GM03348 (cell line): ENCODE data around the gene ELN.
"Not testable (repeated sequence)": the region's sequence is repeated elsewhere in the genome, so short reads cannot be mapped to it uniquely, and the experiment has no call there.

ENCODE experiments used
- DNase-seq: peaks from one replicate; pipeline ENCODE4 v3.0.0; 2012; ENCODE audit warnings: low spot score

The ELN gene

GRCh38 chr7:74042746-74043522 is 15.0 kb downstream of the ELN start:
- no peak for DNase-seq

GRCh38 chr7:74043523-74043951 is 15.6 kb downstream of the ELN start:
- DNase-seq: no peak

GRCh38 chr7:74044366-74045350 is 16.7 kb downstream of the ELN start:
- DNase-seq: no peak

- not testable (repeated sequence) for DNase-seq
Observed at GRCh38 chr7:74046581-74046980, 18.6 kb downstream of the ELN start.

GRCh38 chr7:74047804-74048380 is 19.9 kb downstream of the ELN start:
- DNase-seq: no peak

- DNase-seq: no peak
Observed at GRCh38 chr7:74048999-74049599, 21.1 kb downstream of the ELN start.

GRCh38 chr7:74049997-74050798 is 22.2 kb downstream of the ELN start:
- no peak for DNase-seq

GRCh38 chr7:74051193-74051592 is 23.2 kb downstream of the ELN start:
- DNase-seq: no peak

GRCh38 chr7:74051629-74052410 is 23.8 kb downstream of the ELN start:
- DNase-seq: no peak

- no peak for DNase-seq
Observed at GRCh38 chr7:74052628-74053027, 24.7 kb downstream of the ELN start.

GRCh38 chr7:74053589-74054186 is 25.7 kb downstream of the ELN start:
- no peak for DNase-seq

- no peak for DNase-seq
Observed at GRCh38 chr7:74056096-74056915, 28.3 kb downstream of the ELN start.

GRCh38 chr7:74057216-74057925 is 29.4 kb downstream of the ELN start:
- no peak for DNase-seq

- DNase-seq: no peak
Observed at GRCh38 chr7:74057987-74058386, 30.0 kb downstream of the ELN start.

- DNase-seq: no peak
Observed at GRCh38 chr7:74058486-74058885, 30.5 kb downstream of the ELN start.

GRCh38 chr7:74059037-74059436 is 31.1 kb downstream of the ELN start:
- no peak for DNase-seq

- no peak for DNase-seq
Observed at GRCh38 chr7:74059681-74060588, 32.0 kb downstream of the ELN start.
